T-helper 2 cell treated with Interferon-gamma antibody and Interleukin-4, amounts not matched to agents 100 ng/mL and 5 ng/mL, for 36 hours (primary cell): ENCODE results near the gene RNASE4. TPM values are rescaled to one million over a fixed set of nuclear protein-coding genes. Genes with fewer than 3 reads are reported as not detected.
"Not testable (repeated sequence)": the region's sequence is repeated elsewhere in the genome, so short reads cannot be mapped to it uniquely, and the experiment has no call there.

Experiments used
- intact Hi-C: fragments of 100-400 bp; cut with micrococcal nuclease; formaldehyde crosslinking; loops from one replicate; pipeline ENCODE4 v1.15.1; 2023
- total RNA-seq: library from RNA; stranded (reverse); gene quantifications from 2 replicates; pipeline ENCODE4 v1.2.3, GENCODE V29; 2022

Gene RNASE4
- 1.2 and 1.3 TPM in 2 replicates for total RNA-seq

- intact Hi-C loops = loop anchor here (1.0 to 5.0 kb wide), 8 partner anchors 51 to 403 kb away; partner anchors contain the start of genes CCNB1IP1, METTL17, PARP2 and PNP
Observed at GRCh38 chr14:20683891-20684661, at the start of gene RNASE4. RNASE4 (plus strand) TSS chr14:20684560; CDS start chr14:20699372, 14,812 bp downstream.

- intact Hi-C loops = no loop called here
Observed at GRCh38 chr14:20641591-20641990, 42.8 kb upstream of the RNASE4 start, which contains the start of gene OR6S1. OR6S1 (minus strand) TSS chr14:20641691; CDS start chr14:20641691, 0 bp downstream.

- intact Hi-C loops = no loop called here
Observed at GRCh38 chr14:20642182-20642581, 42.2 kb upstream of the RNASE4 start.

- intact Hi-C loops = not testable (repeated sequence)
Observed at GRCh38 chr14:20642755-20643154, 41.6 kb upstream of the RNASE4 start.

GRCh38 chr14:20644520-20644919, 39.8 kb upstream of the RNASE4 start:
- intact Hi-C loops = no loop called here

- intact Hi-C loops = no loop called here
Observed at GRCh38 chr14:20645481-20645880, 38.9 kb upstream of the RNASE4 start.

- intact Hi-C loops = loop anchor here (1.0 kb wide), 2 partner anchors 20 to 28 kb away; no protein-coding TSS in a partner anchor
Observed at GRCh38 chr14:20652996-20653975, 31.1 kb upstream of the RNASE4 start.

- intact Hi-C loops = no loop called here
Observed at GRCh38 chr14:20655851-20656250, 28.5 kb upstream of the RNASE4 start.

GRCh38 chr14:20656274-20656673, 28.1 kb upstream of the RNASE4 start:
- intact Hi-C loops = no loop called here

GRCh38 chr14:20657216-20658211, 26.8 kb upstream of the RNASE4 start:
- intact Hi-C loops = no loop called here

GRCh38 chr14:20658246-20658645, 26.1 kb upstream of the RNASE4 start:
- intact Hi-C loops = no loop called here

GRCh38 chr14:20659336-20659735, 25.0 kb upstream of the RNASE4 start:
- intact Hi-C loops = no loop called here

- intact Hi-C loops = no loop called here
Observed at GRCh38 chr14:20659813-20660395, 24.5 kb upstream of the RNASE4 start.

GRCh38 chr14:20661197-20661596, 23.2 kb upstream of the RNASE4 start:
- intact Hi-C loops = no loop called here

GRCh38 chr14:20662968-20663732, 21.2 kb upstream of the RNASE4 start:
- intact Hi-C loops = loop anchor here (1.0 kb wide), 2 partner anchors 18 to 28 kb away; no protein-coding TSS in a partner anchor

- intact Hi-C loops = not testable (repeated sequence)
Observed at GRCh38 chr14:20666400-20666961, 17.9 kb upstream of the RNASE4 start.

GRCh38 chr14:20667957-20668356, 16.4 kb upstream of the RNASE4 start:
- intact Hi-C loops = loop anchor here (1.0 kb wide), 1 partner anchor 13 kb away; no protein-coding TSS in a partner anchor

GRCh38 chr14:20668969-20669368, 15.4 kb upstream of the RNASE4 start:
- intact Hi-C loops = loop anchor here (1.0 kb wide), 1 partner anchor 12 kb away; no protein-coding TSS in a partner anchor
